ENCODE measurements around the gene ESPNL.

GRCh38 chr2:238174291-238174690, 74.2 kb downstream of the ESPNL start:
- TF ChIP-seq, protein P1, sequence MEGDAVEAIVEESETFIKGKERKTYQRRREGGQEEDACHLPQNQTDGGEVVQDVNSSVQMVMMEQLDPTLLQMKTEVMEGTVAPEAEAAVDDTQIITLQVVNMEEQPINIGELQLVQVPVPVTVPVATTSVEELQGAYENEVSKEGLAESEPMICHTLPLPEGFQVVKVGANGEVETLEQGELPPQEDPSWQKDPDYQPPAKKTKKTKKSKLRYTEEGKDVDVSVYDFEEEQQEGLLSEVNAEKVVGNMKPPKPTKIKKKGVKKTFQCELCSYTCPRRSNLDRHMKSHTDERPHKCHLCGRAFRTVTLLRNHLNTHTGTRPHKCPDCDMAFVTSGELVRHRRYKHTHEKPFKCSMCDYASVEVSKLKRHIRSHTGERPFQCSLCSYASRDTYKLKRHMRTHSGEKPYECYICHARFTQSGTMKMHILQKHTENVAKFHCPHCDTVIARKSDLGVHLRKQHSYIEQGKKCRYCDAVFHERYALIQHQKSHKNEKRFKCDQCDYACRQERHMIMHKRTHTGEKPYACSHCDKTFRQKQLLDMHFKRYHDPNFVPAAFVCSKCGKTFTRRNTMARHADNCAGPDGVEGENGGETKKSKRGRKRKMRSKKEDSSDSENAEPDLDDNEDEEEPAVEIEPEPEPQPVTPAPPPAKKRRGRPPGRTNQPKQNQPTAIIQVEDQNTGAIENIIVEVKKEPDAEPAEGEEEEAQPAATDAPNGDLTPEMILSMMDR (IDR thresholded peaks at IDR 0.05) = no peak
- TF ChIP-seq POLR2A (IDR thresholded peaks at IDR 0.05) = no peak
